Mesenchymal stem cell (in vitro differentiated cells and primary cell): ENCODE measurements around the gene ANKRD40. TPM values are rescaled to one million over a fixed set of nuclear protein-coding genes. Genes with fewer than 3 reads are reported as not detected.

ENCODE experiments used
- small RNA-seq: library from polyadenylated mRNA; stranded (forward); fragments of <200 nt; extraction: miRNeasy Mini kit (QIAGEN cat#:217004); gene quantifications from one replicate; pipeline ENCODE3, GENCODE V24; 2013; ENCODE audit warnings: low read depth

ANKRD40 gene

Small RNA genes lying within 50 kb of the gene (small RNA-seq; reads per million reads assigned to genes)
- gene RF00019, result not detected
